ENCODE results near the gene FOXL3.

FOXL3 gene

GRCh38 chr7:325811-326210 is 35.8 kb downstream of the FOXL3 start (continued):
- 0 out of 2 replicates have a peak, but pooled peaks have one; percentile 25 for TF ChIP-seq ZNF639 (tag by site-specific recombination; IDR thresholded peaks at IDR 0.05)
- no peak for TF ChIP-seq ZNF555 (tag by site-specific recombination; conservative IDR thresholded peaks at IDR 0.05)
- TF ChIP-seq ZNF24 (tag by site-specific recombination; IDR thresholded peaks at IDR 0.05): peak; percentile 40; the same call in 1 of the 2 replicates
- no peak for TF ChIP-seq ZXDB (tag by site-specific recombination; IDR thresholded peaks at IDR 0.05)
- no peak for TF ChIP-seq WT1 (tag by site-specific recombination; IDR thresholded peaks at IDR 0.05)
- no peak for TF ChIP-seq ZNF473 (tag by site-specific recombination; IDR thresholded peaks at IDR 0.05)
- TF ChIP-seq ZNF707 (tag by site-specific recombination; IDR thresholded peaks at IDR 0.05): no peak
- TF ChIP-seq ZBTB11 (tag by site-specific recombination; conservative IDR thresholded peaks at IDR 0.05; ENCODE audit: low read depth): no peak
- peak; percentile 60; the same call in 1 of the 2 replicates for TF ChIP-seq TRIM28 (IDR thresholded peaks at IDR 0.05; ENCODE audit: borderline replicate concordance, low read length)
- TF ChIP-seq SP7 (tag by site-specific recombination; IDR thresholded peaks at IDR 0.05): no peak
- peak; percentile 57; the same call in 1 of the 2 replicates for TF ChIP-seq KLF17 (tag by site-specific recombination; IDR thresholded peaks at IDR 0.05)
- TF ChIP-seq ZNF274 (IDR thresholded peaks at IDR 0.05; ENCODE audit: low read length): no peak
- no peak for TF ChIP-seq ZNF274 (tag by site-specific recombination; IDR thresholded peaks at IDR 0.05; ENCODE audit: borderline replicate concordance)
- TF ChIP-seq ZNF704 (tag by site-specific recombination; IDR thresholded peaks at IDR 0.05): no peak
- TF ChIP-seq ZNF138 (tag by site-specific recombination; IDR thresholded peaks at IDR 0.05; ENCODE audit: borderline replicate concordance): no peak
- TF ChIP-seq ZNF580 (tag by site-specific recombination; IDR thresholded peaks at IDR 0.05): peak; percentile 69; the same call in 1 of the 2 replicates

- CTCF ChIA-PET: interaction anchor here (0.6 kb wide), 1 partner anchor 856 kb away, joined by 3 read pairs; no protein-coding TSS in a partner anchor
- H3K4me1 ChIP-seq (ENCODE audit: control insufficient read depth, insufficient read depth, low read length): no peaks in the 10 kb centered on the region; the same call in 1 of the 2 replicates
- H3K36me3 ChIP-seq (ENCODE audit: control insufficient read depth in 2 of 2, insufficient read depth in 1 of 2, low read length in 2 of 2): no peaks in the 10 kb centered on the region
- no peak overlapping the region for H3K4me3 ChIP-seq (ENCODE audit: low read depth, low read length)
- POLR2A ChIA-PET: no interaction called here
- no peaks in the 10 kb centered on the region for H3K9me3 ChIP-seq (ENCODE audit: control insufficient read depth, insufficient read depth, low read depth, low read length)
- TF ChIP-seq ZNF654 (tag by site-specific recombination; IDR thresholded peaks at IDR 0.05; ENCODE audit: low read depth) (no peak), ZNF354C (tag by site-specific recombination; IDR thresholded peaks at IDR 0.05; ENCODE audit: borderline replicate concordance, low read depth) (no peak), KLF1 (tag by site-specific recombination; IDR thresholded peaks at IDR 0.05) (no peak), ZNF747 (tag by site-specific recombination; IDR thresholded peaks at IDR 0.05) (no peak), ZNF155 (tag by site-specific recombination; IDR thresholded peaks at IDR 0.05) (no peak)
- no peak overlapping the region for H3K27ac ChIP-seq (ENCODE audit: extremely low read depth, low read depth, low read length)
These were observed 36.3 kb downstream of the FOXL3 start for GRCh38 chr7:326273-326672.
